Transverse colon (tissue), 4 donors: ENCODE data around the gene CREBBP. TPM values are rescaled to one million over a fixed set of nuclear protein-coding genes. Genes with fewer than 3 reads are reported as not detected.
"Not testable (repeated sequence)": the region's sequence is repeated elsewhere in the genome, so short reads cannot be mapped to it uniquely, and the experiment has no call there.

Experiments used
- DNase-seq: peaks from one replicate; pipeline ENCODE4 v3.0.0-alpha.2; 2019
- H3K27ac ChIP-seq, 4 donors: fragments of 200-600 bp; sonication (generic); 2 replicates each; pipeline ENCODE4 v1.5.1; 2016 to 2018; ENCODE audit warnings: inconsistent platforms in 4 of 4
- H3K27me3 ChIP-seq: fragments of 200-600 bp; sonication (generic); 2 replicates; pipeline ENCODE4 v1.5.1; 2017; ENCODE audit warnings: inconsistent platforms
- H3K36me3 ChIP-seq, 4 donors: fragments of 200-600 bp; sonication (generic); 2 replicates each; pipeline ENCODE4 v1.5.1; 2017 to 2019; ENCODE audit warnings: inconsistent platforms in 4 of 4
- H3K4me1 ChIP-seq, 4 donors: fragments of 200-600 bp; sonication (generic); 2 replicates each; pipeline ENCODE4 v1.5.1; 2017 to 2020; ENCODE audit warnings: inconsistent platforms in 4 of 4
- H3K4me3 ChIP-seq, 4 donors: fragments of 200-600 bp; sonication (generic); 1 replicate in 1 of 4; 2 replicates in 3 of 4; pipeline versions ENCODE4 v1.5.1 to v1.6.1; 2017 to 2019; ENCODE audit warnings: inconsistent platforms in 4 of 4
- H3K9me3 ChIP-seq, 2 donors: fragments of 200-600 bp; sonication (generic); 2 replicates each; pipeline ENCODE4 v1.5.1; 2017 to 2019; ENCODE audit warnings: inconsistent platforms in 2 of 2
- EP300 ChIP-seq: sonication (generic); formaldehyde crosslinking; IDR thresholded peaks from one replicate; pipeline ENCODE4 v1.6.1; 2017; ENCODE audit warnings: antibody characterized with exemption, low read depth
- POLR2A ChIP-seq: fragments of 450-650 bp; IDR thresholded peaks from one replicate; pipeline ENCODE4 v1.6.1; 2016; ENCODE audit warnings: antibody characterized with exemption, mild to moderate bottlenecking, moderate library complexity
- POLR2AphosphoS5 ChIP-seq, 3 donors: sonication (generic); formaldehyde crosslinking; IDR thresholded peaks; one replicate each; pipeline ENCODE4 v1.6.1; 2016; ENCODE audit warnings: antibody characterized with exemption in 3 of 3
- WGBS, 2 donors: methylation state at CpG; one replicate each; pipeline ENCODE4 v1.1.5; 2018; ENCODE audit warnings: low coverage in 1 of 2; 5-methylcytosine and 5-hydroxymethylcytosine counted together
- in situ Hi-C, 4 donors: fragments of 200-750 bp; cut with MboI; loops; one replicate each; pipeline versions ENCODE4 v1.15.0 to v1.15.1; 2017; ENCODE audit warnings: low sequenced_read_pairs in 3 of 4, low pct_ligation_motif_present in 1 of 4, low pct_unique_long_range_greater_than_20kb in 1 of 4
- intact Hi-C: fragments of 100-400 bp; cut with DNase I; formaldehyde crosslinking; loops from one replicate; pipeline ENCODE4 v1.15.1; 2023; ENCODE audit warnings: low total_unique reads
- total RNA-seq, 4 donors: library from RNA; depleted of rRNA; stranded (reverse); fragments of >200 nt; gene quantifications; one replicate each; pipeline ENCODE4 v1.1.0, GENCODE V29; 2016
- TF ChIP-seq, protein P1 (sequence below), 5 experiments: fragments of 200-600 bp in 3 of 5; fragments of 450-650 bp in 2 of 5; sonication (generic) in 3 of 5; IDR thresholded peaks; 1 replicate in 2 of 5; 2 replicates in 3 of 5; pipeline ENCODE4 v1.5.1; 2016 to 2017; ENCODE audit warnings: antibody characterized with exemption in 5 of 5, inconsistent platforms in 3 of 5, mild to moderate bottlenecking in 2 of 5, moderate library complexity in 1 of 5

The CREBBP gene
- total RNA-seq, 4 donors from 2014 or later = 52.4 to 235 (median 98.7) TPM

- no peak for TF ChIP-seq POLR2AphosphoS5 (IDR thresholded peaks at IDR 0.05)
- no peak for TF ChIP-seq EP300
- TF ChIP-seq, protein P1, sequence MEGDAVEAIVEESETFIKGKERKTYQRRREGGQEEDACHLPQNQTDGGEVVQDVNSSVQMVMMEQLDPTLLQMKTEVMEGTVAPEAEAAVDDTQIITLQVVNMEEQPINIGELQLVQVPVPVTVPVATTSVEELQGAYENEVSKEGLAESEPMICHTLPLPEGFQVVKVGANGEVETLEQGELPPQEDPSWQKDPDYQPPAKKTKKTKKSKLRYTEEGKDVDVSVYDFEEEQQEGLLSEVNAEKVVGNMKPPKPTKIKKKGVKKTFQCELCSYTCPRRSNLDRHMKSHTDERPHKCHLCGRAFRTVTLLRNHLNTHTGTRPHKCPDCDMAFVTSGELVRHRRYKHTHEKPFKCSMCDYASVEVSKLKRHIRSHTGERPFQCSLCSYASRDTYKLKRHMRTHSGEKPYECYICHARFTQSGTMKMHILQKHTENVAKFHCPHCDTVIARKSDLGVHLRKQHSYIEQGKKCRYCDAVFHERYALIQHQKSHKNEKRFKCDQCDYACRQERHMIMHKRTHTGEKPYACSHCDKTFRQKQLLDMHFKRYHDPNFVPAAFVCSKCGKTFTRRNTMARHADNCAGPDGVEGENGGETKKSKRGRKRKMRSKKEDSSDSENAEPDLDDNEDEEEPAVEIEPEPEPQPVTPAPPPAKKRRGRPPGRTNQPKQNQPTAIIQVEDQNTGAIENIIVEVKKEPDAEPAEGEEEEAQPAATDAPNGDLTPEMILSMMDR (IDR thresholded peaks at IDR 0.05) = no peak
- no peak for TF ChIP-seq POLR2A
- Histone ChIP-seq H3K9me3 (no peaks in the 10 kb centered on the region), H3K27ac (no peak overlapping the region), H3K4me3 (no peak overlapping the region), H3K36me3 (no peaks in the 10 kb centered on the region), H3K27me3 (no peaks in the 10 kb centered on the region), H3K4me1 (no peaks in the 10 kb centered on the region)
- in situ Hi-C loops = no loop called here
- intact Hi-C loops = no loop called here
- DNase-seq = no peak
- 79 to 89% methylated on average over 5 to 6 of the region's 6 CpGs for WGBS, 2 donors
Measured at GRCh38 chr16:3919413-3919812, 38.9 kb upstream of the CREBBP start.

DNA sequence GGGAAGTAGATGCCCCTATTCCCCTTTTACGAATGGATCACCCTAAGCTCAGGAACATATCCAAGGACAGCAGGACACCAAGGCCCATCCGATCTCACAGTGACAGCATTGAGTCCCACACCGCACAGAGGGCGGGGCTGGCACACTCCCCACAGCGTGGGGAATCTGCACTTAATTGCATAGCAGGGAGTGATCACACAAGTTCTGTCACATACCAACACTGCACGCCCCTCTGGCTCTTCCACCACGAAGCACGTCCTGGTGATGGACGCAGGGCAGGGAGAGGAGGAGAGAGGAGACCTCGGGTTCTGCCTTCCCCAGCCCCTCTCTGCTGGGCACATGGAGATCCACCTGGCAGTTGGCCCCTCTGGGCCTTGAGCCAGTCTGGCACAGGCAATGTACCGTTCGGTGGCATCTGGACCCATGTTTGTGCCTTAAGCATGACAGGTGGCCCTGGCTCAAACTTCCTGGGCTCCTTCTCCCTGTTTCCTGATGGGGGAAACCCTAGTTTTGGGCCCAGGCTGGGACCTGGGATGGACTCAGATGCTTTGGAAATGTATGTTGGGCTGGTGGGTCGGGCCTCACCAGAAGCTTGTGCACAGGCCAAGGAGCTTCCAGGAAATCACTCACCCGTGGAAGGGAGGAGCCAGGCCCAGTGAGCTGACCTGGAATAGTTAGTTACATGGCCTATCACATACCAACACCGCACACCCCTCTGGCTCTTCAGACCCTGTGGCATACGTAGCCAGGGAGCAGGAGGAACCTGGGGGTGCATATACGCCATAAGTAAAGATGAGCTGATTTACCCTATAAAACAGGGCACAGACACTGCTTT lies 35.1 kb upstream of the CREBBP start:
- no peaks in the 10 kb centered on the region for H3K4me1 ChIP-seq
- no peaks in the 10 kb centered on the region for H3K36me3 ChIP-seq
- H3K27me3 ChIP-seq = no peaks in the 10 kb centered on the region
- TF ChIP-seq POLR2AphosphoS5 (IDR thresholded peaks at IDR 0.05) (no peak), POLR2A (no peak), EP300 (no peak)
- TF ChIP-seq, protein P1 (IDR thresholded peaks at IDR 0.05) = no peak
- H3K4me3 ChIP-seq = no peak overlapping the region
- H3K27ac ChIP-seq = no peak overlapping the region
- H3K9me3 ChIP-seq = no peaks in the 10 kb centered on the region
- in situ Hi-C loops (no loop called here), intact Hi-C loops (no loop called here)
- no peak for DNase-seq
- WGBS, 2 donors = 81% methylated on average over 17 of the region's 17 CpGs; no CpG with 5 or more reads in 1 of the 2 donors

DNA sequence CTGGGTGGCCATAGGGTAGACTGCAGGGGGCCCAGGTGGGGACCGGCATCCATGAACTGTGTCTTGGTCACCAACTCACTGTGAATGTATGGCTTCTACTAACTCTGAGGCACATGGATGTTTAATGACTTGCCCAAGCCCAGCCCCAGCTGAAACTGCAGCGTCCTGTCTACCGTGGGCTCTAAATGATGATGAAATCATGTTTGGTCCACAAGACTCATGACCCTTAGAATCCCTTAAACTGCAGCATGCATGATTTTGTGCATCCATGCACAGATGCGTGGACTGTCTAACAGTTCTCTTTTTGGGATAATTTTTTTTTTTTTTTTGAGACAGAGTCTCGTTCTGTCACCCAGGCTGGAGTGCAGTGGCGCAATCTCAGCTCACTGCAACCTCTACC lies 32.4 kb upstream of the CREBBP start:
- H3K4me3 ChIP-seq = no peak overlapping the region
- no peaks in the 10 kb centered on the region for H3K27me3 ChIP-seq
- 84% methylated on average over 6 of the region's 6 CpGs; no CpG with 5 or more reads in 1 of the 2 donors for WGBS, 2 donors
- no peaks in the 10 kb centered on the region for H3K4me1 ChIP-seq
- H3K36me3 ChIP-seq = no peaks in the 10 kb centered on the region
- H3K9me3 ChIP-seq = no peaks in the 10 kb centered on the region
- no peak for TF ChIP-seq EP300
- no peak for TF ChIP-seq POLR2A
- TF ChIP-seq, protein P1 (IDR thresholded peaks at IDR 0.05) = no peak
- no peak overlapping the region for H3K27ac ChIP-seq
- in situ Hi-C loops = no loop called here
- intact Hi-C loops = no loop called here
- DNase-seq = no peak

DNA sequence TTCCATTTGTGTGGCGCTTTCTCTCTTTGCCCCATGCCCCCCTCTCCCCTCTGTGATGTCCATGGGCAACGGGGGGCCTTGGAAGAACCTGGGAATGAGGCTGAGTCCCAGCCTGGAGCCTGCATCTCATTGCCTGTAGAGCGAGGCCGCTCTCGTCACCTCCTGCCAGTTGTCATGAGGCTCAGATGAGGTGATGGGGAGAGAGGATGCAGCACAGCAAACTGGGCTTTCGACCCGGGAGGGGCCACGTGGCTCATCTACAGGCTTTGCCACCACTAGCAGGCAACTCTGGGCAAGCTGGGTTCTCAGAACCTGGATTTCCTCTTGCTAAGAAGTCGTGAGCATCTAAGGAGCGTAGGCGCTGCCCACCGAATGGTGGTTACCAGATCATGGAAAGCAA lies 31.9 kb upstream of the CREBBP start:
- Histone ChIP-seq H3K4me1 (no peaks in the 10 kb centered on the region), H3K36me3 (no peaks in the 10 kb centered on the region), H3K27ac (no peak overlapping the region), H3K27me3 (no peaks in the 10 kb centered on the region), H3K9me3 (no peaks in the 10 kb centered on the region), H3K4me3 (no peak overlapping the region)
- DNase-seq = no peak
- 89 to 100% methylated on average over 1 to 12 of the region's 12 CpGs for WGBS, 2 donors
- in situ Hi-C loops = no loop called here
- TF ChIP-seq POLR2A = no peak
- no peak for TF ChIP-seq POLR2AphosphoS5 (IDR thresholded peaks at IDR 0.05)
- TF ChIP-seq, protein P1 (IDR thresholded peaks at IDR 0.05) = no peak
- TF ChIP-seq EP300 = no peak
- intact Hi-C loops = no loop called here

- H3K27me3 ChIP-seq, H3K9me3 ChIP-seq, H3K4me1 ChIP-seq, H3K4me3 ChIP-seq, in situ Hi-C loops, H3K27ac ChIP-seq, intact Hi-C loops, H3K36me3 ChIP-seq, DNase-seq: not testable (repeated sequence)
- WGBS, 2 donors = 50 to 82% methylated on average over 1 to 6 of the region's 6 CpGs
Measured at GRCh38 chr16:3911741-3912140, 31.2 kb upstream of the CREBBP start.
